ENCODE results near the gene TGFBR2. TPM values are rescaled to one million over a fixed set of nuclear protein-coding genes. Genes with fewer than 3 reads are reported as not detected.
A peak's percentile ranks its signal among the peaks of the same experiment; 100 is the strongest.

The TGFBR2 gene
- polyA plus RNA-seq, 3 donors, result 46.6 to 60.3 (median 57.0) TPM

DNA sequence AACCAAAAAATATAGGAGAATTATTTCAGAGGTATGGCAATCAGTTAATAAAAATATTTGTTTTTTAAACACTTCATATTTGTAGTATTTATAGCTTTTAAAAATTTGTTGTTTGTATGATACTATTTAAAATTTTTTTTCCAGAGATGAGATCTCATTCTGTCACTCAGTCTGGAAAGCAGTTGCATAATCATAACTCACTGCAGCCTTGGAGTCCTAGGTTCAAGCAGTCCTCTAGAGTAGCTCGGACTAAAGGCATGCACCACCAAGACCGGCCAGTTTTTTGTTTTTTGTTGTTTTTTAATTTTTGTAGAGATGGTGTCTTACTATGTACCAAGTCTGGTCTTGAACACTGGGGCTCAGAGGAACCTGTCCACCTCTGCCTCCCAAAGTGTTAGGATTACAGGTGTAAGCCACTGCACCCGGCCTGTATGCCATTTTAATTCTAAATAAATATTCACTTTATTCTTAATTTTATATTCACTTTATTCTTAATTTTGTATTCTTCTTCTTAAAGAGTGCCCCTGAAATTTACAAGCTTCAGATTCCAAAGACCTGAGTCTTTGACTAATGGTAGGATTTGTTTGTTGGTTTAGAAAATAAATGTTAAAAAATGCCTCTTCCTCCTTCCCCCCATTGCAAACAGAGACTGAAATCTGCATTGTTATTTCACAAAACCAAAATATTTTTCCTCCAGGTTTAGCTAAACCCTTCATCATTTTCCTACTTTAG lies 9.4 kb downstream of the TGFBR2 start:
- no peaks in the 10 kb centered on the region for H3K9me3 ChIP-seq (replicated peaks in 1 of 2; ENCODE audit: control insufficient read depth in 1 of 2, insufficient read depth in 1 of 2, low read length in 2 of 2)
- no peak overlapping the region for H3K9ac ChIP-seq (ENCODE audit: insufficient read depth, low read length, poor library complexity, severe bottlenecking)
- Mint-ChIP-seq H3K27me3 (ENCODE audit: low read depth in 3 of 3) (no peaks in the 10 kb centered on the region), H3K27ac (peak overlapping the region in 1 of 7 donors; percentile 5), H3K36me3 (peaks cover 28 to 30% of the 10 kb centered on the region in 2 donors), H3K4me3 (no peak overlapping the region), H3K4me1 (peaks cover 88% of the 10 kb centered on the region), H3K9me3 (no peaks in the 10 kb centered on the region)
- H3K27ac ChIP-seq (ENCODE audit: low read depth in 1 of 2, low read length in 2 of 2), result no peak overlapping the region
- intact Hi-C loops (cut with micrococcal nuclease), result no loop called here
- H4K20me1 ChIP-seq (ENCODE audit: insufficient read depth, low read length), result peaks cover 100% of the 10 kb centered on the region
- no peak overlapping the region for H3K4me3 ChIP-seq (replicated peaks in 1 of 3; ENCODE audit: low read depth in 2 of 3, low read length in 3 of 3)
- TF ChIP-seq, protein P1, sequence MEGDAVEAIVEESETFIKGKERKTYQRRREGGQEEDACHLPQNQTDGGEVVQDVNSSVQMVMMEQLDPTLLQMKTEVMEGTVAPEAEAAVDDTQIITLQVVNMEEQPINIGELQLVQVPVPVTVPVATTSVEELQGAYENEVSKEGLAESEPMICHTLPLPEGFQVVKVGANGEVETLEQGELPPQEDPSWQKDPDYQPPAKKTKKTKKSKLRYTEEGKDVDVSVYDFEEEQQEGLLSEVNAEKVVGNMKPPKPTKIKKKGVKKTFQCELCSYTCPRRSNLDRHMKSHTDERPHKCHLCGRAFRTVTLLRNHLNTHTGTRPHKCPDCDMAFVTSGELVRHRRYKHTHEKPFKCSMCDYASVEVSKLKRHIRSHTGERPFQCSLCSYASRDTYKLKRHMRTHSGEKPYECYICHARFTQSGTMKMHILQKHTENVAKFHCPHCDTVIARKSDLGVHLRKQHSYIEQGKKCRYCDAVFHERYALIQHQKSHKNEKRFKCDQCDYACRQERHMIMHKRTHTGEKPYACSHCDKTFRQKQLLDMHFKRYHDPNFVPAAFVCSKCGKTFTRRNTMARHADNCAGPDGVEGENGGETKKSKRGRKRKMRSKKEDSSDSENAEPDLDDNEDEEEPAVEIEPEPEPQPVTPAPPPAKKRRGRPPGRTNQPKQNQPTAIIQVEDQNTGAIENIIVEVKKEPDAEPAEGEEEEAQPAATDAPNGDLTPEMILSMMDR (IDR thresholded peaks at IDR 0.05), result no peak
- H2AFZ ChIP-seq (ENCODE audit: insufficient read depth, low read depth, low read length, poor library complexity, severe bottlenecking), result no peak overlapping the region
- WGBS (ENCODE audit: insufficient coverage), result no CpG with 5 or more reads among the region's 3 CpGs
- H3K36me3 ChIP-seq (replicated peaks in 1 of 2; ENCODE audit: control insufficient read depth in 1 of 2, insufficient read depth in 2 of 2, low read length in 2 of 2), result no peaks in the 10 kb centered on the region
- no peaks in the 10 kb centered on the region for H3K27me3 ChIP-seq (ENCODE audit: control insufficient read depth in 2 of 2, insufficient read depth in 2 of 2, low read length in 2 of 2)
- H3K4me1 ChIP-seq (ENCODE audit: control insufficient read depth in 1 of 2, insufficient read depth in 2 of 2, low read length in 2 of 2), result peaks cover 55 to 64% of the 10 kb centered on the region in 2 donors
- peaks cover 100% of the 10 kb centered on the region for H3K79me2 ChIP-seq (ENCODE audit: insufficient read depth, low read length)
- H3K4me2 ChIP-seq (replicated peaks; ENCODE audit: extremely low read depth, low read length, poor library complexity, severe bottlenecking), result no peak overlapping the region
- no peak for DNase-seq

DNA sequence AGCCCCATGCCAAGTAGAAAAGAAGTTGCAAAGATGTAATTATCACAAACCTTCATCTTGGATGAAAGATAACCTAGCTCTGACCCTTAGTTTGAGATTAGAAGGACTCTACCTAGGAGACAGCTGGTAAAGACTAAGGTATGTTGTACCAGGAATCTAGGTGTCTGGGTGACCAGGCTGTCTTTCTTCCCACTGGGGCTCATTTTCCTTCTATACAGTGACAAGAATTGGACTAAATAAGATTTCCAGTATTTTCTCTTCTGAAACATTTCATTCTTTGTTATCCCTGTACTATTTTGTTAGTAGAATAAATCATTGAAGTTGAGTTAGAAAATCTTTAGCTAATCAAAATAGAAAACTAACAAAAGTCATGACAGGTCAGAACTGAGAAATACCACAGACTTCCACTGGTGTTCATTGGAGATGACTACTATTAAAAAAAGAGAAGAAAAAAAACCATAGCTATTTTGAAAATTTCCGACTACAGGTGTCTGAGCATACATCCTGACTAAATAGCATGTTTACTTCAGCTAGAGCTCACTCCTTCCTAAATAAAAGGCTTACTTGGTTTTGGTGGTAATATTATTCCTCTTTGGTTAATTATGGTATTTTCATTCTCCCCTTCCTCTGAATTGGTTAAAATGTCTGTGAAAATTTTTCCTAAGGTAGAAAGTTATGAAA lies 10.1 kb downstream of the TGFBR2 start:
- H3K79me2 ChIP-seq (ENCODE audit: insufficient read depth, low read length), result peaks cover 100% of the 10 kb centered on the region
- Mint-ChIP-seq H3K4me3 (no peak overlapping the region), H3K4me1 (peaks cover 87% of the 10 kb centered on the region), H3K9me3 (no peaks in the 10 kb centered on the region), H3K27me3 (ENCODE audit: low read depth in 3 of 3) (no peaks in the 10 kb centered on the region), H3K27ac (peak overlapping the region in 2 of 7 donors; percentile 7 to 21), H3K36me3 (peaks cover 30 to 36% of the 10 kb centered on the region in 2 donors)
- peaks cover 55 to 64% of the 10 kb centered on the region in 2 donors for H3K4me1 ChIP-seq (ENCODE audit: control insufficient read depth in 1 of 2, insufficient read depth in 2 of 2, low read length in 2 of 2)
- no peak overlapping the region for H2AFZ ChIP-seq (ENCODE audit: insufficient read depth, low read depth, low read length, poor library complexity, severe bottlenecking)
- intact Hi-C loops (cut with micrococcal nuclease), result no loop called here
- DNase-seq, result no peak
- WGBS (ENCODE audit: insufficient coverage), result no CpG with 5 or more reads among the region's 1 CpG
- H3K9ac ChIP-seq (ENCODE audit: insufficient read depth, low read length, poor library complexity, severe bottlenecking), result no peak overlapping the region
- no peaks in the 10 kb centered on the region for H3K36me3 ChIP-seq (replicated peaks in 1 of 2; ENCODE audit: control insufficient read depth in 1 of 2, insufficient read depth in 2 of 2, low read length in 2 of 2)
- H3K27me3 ChIP-seq (ENCODE audit: control insufficient read depth in 2 of 2, insufficient read depth in 2 of 2, low read length in 2 of 2), result no peaks in the 10 kb centered on the region
- no peak overlapping the region for H3K27ac ChIP-seq (ENCODE audit: low read depth in 1 of 2, low read length in 2 of 2)
- H3K4me3 ChIP-seq (replicated peaks in 1 of 3; ENCODE audit: low read depth in 2 of 3, low read length in 3 of 3), result no peak overlapping the region
- no peak overlapping the region for H3K4me2 ChIP-seq (replicated peaks; ENCODE audit: extremely low read depth, low read length, poor library complexity, severe bottlenecking)
- no peaks in the 10 kb centered on the region for H3K9me3 ChIP-seq (replicated peaks in 1 of 2; ENCODE audit: control insufficient read depth in 1 of 2, insufficient read depth in 1 of 2, low read length in 2 of 2)
- peaks cover 100% of the 10 kb centered on the region for H4K20me1 ChIP-seq (ENCODE audit: insufficient read depth, low read length)
- TF ChIP-seq, protein P1 (IDR thresholded peaks at IDR 0.05), result no peak

All from CD14-positive monocyte (primary cell).